ENCODE results near the gene STAP2. TPM values are rescaled to one million over a fixed set of nuclear protein-coding genes. Genes with fewer than 3 reads are reported as not detected.
A peak's percentile ranks its signal among the peaks of the same experiment; 100 is the strongest.
"Not testable (repeated sequence)": the region's sequence is repeated elsewhere in the genome, so short reads cannot be mapped to it uniquely, and the experiment has no call there.

STAP2 gene
- total RNA-seq, 1 donor from 2014 or later: 14.7 TPM

DNA sequence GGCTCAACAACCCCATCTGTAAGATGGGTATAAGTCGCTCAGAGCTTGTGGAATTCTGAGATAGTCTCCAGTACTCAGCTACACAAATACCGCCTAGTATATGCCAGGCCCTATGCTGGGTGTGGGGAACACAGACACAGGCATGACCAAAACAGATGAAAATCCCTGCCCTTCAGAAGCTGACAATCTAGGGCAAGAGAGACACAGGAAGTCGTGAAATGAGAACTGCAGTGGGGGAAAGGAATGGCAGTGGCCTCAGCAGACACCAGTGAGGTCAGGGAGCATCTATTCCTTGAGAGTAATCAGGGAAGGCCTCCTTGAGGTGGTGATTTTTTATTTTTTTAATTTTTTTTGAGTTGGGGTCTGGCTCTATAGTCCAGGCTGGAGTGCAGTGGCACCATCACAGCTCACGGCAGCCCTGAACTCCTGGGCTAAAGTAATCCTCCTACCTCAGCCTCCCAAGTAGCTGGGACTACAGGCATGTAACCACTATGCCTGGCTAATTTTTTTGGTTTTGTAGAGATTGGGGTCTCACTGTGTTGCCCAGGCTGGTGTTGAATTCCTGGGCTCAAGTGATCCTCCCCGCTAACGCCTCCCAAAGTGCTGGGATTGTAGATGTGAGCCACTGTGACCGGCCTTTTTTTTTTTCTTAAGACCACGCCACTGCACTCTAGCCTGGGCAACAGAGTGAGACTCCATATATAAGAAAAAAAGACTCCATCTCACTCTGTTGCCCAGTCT lies 39.6 kb downstream of the STAP2 start:
- no peak for DNase-seq

DNA sequence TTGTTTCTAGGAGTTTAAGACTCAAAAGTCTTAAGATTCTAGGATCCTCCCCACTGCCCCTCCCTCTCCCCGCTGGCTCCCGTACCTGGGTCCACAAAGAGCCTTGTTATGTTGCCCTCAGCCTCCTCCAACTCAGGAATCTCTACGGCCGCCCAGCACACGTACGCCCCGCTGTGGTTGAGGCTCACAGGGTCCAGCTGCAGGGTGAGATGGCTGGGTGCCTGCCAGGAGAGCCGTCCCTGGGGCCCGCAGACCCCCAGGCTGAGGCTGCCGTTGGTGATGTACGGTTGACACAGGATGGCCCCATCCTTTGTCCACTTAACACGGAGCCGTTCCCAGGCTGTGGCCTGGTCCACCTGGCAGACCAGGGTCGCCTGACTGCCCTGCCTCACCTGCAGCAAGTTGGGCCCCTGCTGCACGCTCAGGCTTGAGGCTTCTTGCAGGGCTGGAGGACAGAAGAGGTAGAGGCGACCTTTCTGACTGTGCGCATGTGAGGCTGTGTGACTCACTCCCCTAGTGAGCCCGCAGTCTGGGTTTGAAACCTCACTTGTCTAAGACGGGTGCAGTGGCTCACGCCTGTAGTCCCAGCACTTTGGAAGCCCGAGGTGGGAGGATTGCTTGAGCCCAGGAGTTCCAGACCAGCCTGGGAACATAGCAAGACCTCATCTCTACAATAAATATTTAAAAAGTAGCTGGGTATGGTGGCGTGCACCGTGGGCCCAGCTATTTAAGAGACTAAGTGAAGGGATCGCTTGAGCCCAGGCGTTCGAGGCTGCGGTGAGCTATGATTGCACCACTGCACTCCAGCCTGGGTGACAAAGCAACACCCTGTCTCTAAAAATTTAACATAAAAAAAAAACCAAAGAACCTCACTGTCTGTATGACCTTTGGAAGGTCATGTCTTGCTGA lies 40.5 kb downstream of the STAP2 start:
- no peak for DNase-seq

DNA sequence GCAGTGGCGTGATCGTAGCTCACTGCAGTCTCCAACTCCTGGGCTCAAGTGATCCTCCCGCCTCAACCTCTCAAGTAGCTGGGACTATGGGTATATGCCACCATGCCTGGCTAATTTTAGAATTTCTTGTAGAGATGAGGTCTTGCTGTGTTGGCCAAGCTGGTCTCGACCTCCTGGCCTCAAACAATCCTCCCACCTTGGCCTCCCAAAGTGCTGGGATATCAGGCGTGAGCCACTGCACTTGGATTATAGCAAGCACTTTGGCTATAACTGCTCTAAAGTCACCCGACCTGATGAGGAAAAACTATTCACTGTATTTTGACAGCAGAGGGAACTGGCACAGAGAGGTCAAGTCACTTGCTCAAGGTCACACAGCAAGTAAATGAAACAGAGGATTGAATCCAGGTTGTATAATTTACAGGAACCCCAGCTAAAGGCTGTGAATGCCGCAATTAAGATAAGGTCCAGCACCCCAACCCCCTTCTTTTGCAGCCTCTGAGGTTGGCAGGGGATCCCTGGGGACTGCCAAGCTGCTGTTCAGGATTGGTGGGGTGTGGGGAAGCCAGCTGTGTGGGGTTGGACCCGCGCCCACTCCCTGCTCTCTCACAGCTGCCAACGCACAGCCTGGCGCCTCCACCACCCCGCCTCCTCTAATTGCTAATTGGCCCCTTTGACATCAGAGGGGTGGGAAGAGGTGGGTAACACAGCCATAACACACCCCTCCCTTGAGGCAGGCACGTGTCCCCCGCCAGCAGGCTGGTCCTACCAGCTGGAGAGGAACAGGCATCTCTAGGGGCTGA lies 42.5 kb downstream of the STAP2 start:
- DNase-seq: peak; percentile 80

DNA sequence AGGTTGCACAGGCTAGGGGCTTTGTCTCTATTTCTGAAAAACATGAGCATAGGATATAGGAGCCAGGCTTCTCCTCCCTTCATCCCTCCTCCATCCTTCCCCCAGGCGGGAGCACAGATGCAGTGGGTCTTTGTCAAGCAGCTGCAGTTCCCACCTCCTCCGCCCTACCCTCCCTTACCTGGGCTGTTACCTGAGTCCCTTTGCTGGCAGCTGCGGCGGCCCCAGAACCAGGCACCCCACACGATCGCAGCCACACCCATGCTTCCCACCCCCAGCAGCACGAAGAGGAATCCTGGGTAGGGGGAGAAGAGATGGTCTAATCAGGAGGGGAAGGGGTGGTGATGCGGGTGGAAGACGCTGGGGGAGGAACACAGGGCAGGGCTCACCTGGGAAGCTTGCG lies 44.2 kb downstream of the STAP2 start:
- DNase-seq: no peak

DNA sequence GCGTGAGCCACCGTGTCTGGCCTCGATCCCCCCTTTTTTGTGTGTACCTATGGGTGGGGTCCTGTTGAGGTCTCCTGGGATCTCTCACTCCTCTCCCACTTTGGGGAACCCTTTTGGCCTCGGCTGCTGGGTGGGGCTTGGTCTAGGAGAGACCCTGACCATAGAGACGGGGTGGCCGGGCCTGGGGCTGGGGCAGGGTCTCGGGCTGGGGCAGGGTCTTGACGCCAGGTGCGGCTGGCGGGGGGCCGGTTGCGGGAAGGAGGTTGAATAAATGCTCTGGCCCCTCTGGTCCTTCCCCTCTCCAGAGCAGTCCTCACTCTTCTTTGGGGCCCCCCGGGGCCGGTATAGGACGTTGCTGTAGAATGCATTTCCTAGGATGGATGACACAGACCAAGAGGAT lies 46.1 kb downstream of the STAP2 start:
- no peak for DNase-seq

DNA sequence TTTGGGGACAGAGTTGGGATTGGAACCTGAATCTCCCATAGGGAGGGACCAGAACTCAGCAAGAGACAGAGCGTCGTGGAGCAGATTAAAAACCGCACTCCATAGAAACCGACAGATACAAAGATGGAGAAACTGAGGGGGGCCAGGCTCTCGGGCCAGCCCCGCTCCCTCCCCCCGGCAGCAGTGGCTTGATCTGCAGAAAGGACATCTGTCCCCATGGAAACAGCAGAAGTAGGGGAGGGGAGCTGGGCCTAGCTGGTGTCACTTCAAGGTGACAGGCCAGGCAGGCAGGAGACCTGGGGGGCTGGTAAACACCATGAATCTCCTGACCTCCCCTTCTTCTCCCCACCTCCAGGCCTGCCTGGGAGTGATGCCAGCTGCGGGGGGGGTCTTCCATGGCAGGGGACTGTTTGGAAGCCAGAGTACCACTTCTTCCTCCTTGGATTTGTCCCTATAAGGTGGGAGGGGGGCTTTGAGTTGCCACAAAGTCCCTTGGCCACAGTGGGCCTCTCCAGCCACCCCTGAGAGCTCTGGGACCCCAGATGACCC lies 47.4 kb downstream of the STAP2 start:
- no peak for DNase-seq

DNA sequence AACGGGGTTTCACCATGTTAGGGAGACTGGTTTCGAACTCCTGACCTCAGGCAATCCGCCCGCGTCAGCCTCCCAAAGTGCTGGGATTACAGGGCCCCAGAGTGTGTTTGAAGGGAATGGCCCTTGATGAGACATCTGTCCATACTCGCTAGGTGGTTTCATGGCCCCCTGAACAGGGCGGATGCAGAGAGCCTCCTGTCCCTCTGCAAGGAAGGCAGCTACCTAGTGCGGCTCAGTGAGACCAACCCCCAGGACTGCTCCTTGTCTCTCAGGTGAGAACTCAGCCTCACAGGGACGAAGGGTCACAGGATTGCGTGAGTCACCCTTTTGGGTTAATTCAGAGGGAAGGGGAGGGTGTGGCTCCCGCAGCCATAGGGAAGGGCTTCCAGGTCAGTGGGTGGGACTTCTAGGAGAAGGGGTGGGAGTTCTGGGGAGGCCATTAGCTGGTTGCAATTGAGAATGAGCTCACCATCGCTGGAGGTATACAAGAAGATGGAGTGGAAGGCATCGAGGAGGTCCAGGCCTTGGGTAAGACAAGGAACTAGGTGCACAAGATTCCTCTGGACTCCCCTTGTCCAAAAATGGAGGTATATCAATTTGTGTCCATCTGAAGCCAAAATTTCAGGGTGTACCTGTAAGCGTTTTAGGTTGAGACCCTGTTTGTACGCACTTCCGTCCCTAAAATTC lies 50.4 kb downstream of the STAP2 start:
- no peak for DNase-seq

DNA sequence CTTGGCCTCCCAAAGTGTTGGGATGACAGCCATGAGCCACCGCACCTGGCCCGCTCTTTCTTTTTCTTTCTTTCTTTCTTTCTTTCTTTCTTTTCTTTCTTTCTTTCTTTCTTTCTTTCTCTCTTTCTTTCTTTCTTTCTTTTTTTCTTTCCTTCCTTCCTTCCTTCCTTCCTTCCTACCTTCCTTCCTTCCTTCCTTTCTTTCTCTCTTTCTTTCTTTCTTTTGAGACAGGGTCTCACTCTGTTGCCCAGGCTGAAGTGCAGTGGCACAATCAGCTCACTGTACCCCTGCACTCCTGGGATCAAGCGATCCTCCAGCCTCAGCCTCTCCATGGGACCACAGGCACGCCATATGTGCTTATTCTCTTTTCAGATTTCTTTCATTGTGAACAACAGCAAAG lies 52.5 kb downstream of the STAP2 start:
- not testable (repeated sequence) for DNase-seq

DNA sequence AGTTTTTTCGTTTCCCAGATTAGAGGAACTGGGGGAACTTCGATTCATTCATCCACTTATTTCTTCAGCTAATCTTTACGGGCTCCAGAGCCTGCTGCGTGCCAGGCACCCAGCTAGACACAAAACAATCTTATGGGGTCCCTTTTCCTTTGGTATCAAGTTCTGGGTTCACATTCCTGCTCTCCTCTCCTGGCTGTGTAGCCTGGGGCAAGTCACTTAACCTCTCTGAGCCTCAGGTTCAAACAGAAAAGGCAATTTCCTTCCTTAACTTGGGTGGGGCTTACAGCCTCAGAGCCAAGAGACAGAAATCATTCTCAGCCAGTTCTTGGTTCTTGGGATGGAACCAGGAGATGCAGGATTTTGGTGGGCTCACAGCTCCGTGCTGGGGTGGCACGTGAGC lies 53.7 kb downstream of the STAP2 start:
- no peak for DNase-seq

DNA sequence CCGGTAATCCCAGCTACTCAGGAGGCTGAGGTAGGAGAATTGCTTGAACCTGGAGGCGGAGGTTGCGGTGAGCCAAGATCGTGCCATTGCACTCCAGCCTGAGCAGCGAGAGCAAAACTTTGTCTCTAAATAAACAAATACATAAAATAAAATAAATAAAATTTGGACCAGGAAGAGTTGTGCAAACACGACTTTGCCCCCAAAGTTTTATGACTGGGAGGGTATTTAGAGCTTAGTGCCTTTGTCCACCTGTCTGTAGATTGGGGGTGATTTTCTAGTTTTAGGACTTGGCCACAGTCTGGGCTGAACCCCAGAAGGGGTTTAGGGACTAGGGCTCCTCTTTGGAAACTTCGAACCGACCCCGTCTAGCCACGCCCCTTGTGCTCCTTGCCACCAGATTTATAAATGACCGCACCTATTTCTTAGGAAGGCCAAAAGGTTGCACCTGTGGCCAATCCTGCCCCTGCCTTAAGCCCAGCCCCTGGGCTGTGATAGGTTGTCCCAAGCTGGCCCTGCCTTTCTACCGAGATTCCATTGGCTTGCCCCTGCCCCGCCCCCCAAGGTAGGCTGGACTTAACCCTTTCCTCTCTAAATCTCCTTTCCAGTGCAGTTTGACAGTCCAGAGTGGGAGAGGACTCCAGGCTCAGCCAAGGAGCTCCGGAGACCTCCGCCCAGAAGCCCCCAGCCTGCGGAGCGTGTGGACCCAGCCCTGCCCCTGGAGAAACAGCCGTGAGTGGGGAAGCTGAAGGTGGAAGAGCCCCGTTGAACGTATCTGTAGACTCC lies 54.3 kb downstream of the STAP2 start:
- no peak for DNase-seq

DNA sequence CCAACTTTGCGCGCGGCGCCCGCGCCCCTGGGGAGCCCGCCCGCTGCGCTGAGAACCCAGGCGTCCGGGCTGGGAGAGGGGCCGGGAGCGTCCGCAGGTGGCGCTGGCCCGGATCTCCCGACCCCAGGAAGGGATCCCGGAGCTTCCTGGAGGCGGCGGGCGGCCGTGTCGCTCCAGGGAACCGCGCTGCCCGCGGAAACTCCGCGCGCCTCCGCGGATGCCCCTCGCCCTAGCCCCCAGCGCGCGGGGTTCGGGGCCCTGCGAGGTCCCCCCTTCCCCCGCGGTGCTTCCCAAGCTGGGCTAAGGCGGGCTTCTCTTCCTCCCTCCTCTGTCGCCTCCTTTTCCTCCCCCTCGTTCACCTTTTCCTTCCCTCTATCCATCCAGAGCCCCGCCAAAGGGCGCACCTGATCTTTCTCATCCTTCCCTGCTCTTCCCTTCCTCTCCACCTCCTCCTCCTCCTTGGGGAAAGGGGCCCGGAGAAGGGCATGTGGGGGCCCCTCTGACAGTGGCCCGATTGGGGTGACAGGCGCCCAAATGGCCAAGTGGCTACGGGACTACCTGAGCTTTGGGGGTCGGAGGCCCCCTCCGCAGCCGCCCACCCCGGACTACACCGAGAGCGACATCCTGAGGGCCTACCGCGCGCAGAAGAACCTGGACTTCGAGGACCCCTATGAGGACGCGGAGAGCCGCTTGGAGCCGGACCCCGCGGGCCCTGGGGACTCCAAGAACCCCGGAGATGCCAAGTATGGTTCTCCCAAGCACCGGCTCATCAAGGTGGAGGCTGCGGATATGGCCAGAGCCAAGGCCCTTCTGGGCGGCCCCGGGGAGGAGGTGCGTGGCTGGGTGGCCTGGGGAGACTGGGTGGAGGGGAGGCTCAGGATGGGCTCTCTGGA lies 58.9 kb downstream of the STAP2 start:
- no peak for DNase-seq

DNA sequence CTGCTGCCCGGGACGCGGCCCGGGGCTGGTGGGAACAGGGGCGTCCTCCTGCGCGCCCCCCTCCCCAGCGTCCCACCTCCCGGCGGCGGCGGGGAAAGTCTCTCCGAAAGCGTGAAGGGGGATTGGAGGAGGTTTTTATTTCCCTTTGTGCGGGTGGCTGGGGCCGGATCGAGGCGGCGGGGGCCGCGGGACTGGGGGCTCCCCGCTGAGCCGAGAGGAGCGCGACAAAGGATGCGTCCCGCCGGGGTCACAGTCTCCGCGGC lies 59.4 kb downstream of the STAP2 start:
- DNase-seq: no peak

DNA sequence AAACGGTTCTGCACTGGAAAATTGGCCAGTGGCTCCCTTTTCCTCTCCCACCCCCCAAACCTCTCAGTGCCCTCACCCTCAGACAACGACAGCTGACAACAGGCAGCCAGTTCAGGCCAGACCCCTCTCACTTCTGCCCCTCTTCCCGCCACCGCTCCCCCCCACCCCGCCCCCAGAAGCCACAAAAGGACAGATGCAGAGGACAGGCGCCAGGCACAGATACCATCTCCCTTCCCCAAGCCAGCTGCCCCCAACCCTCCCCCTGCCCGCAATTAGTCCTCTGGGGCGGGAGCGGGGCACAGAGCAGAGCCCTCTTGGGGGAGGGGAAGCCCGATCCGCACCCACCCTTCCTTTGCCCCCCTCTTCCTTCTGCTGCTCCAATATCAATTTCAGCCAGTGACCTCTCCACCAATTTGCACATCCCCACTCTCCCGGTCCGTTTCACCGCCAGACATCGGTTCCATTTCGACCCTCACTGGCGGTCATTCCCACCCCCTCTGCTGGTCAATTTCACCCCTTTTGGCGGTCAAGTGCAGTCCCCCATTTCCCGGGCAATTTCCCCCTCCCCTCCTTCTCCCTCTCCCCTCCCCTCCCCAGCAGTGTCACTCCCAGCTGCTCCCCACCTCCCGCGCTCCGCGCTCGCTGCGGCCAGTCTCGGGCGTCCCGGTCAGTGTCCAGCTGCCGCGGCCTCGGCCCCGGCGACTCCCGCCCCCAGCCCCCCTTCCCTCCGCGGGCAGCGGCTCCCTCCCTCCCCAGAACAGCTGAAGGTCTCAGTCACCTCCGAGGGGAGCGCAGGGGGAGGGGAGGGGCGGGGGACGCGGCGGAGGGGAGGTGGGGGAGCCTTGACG lies 60.0 kb downstream of the STAP2 start, which contains the start of gene SHD:
SHD (plus strand) TSS at position 848 of the 848 bp plus-strand sequence. CDS start 798 bp downstream, outside the sequence.
- peak; percentile 89 for DNase-seq

DNA sequence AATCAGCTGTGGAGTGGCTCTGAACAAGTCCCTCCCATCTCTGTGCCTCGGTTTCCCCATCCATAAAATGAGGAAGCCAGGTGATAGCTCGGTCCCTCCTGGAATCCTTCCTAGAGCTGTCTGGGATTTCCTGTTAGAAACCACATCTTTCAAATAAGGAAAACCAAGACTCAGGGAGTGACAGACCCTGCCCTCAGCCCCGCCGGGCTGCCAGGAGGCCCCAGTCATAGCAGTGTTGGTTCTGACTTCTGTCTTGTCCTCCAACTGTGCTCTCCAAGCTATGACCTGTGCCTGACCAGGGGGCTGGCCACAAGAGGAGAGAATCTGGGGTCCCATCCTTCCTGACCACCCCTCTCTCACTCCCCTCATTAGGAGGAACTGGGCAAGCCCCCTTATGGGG lies 60.6 kb downstream of the STAP2 start:
- no peak for DNase-seq

DNA sequence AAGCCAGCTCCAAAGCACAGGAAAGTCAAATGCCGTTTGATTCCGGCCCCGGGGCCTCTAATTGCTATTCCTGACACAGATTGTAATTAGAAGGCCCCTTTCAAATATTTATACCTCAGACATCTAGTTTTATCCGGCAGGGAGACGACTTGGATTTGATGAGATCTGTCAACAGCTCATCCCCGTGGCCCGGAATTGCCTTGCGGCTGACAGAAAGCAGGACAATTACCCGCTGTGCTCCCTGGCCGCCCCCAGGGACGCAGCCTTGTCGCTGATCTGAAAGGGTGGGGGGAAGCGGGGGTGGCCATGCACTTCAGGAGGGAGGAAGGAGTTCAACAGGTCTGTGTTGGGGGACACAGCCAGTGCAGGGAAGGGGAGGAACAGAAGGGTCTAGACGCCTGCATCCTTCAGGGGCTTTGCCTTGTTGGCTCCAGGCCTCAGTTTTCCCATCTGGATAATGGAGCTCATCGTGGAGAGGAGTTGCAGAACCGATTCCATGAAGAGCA lies 61.4 kb downstream of the STAP2 start:
- no peak for DNase-seq

DNA sequence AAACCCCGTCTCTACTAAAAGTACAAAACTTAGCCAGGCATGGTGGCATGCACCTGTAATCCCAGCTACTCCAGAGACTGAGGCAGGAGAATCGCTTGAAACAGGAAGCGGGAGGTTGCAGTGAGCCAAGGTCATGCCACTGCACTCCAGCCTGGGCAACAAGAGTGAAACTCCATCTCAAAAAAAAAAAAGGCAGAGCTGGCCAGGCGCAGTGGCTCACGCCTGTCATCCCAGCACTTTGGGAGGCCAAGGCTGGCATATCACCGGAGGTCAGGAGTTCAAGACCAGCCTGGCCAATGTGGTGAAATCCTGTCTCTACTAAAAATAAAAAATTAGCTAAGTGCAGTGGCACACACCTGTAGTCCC lies 64.3 kb downstream of the STAP2 start:
- not testable (repeated sequence) for DNase-seq

All from tongue (tissue), 2 donors.